ENCODE measurements around the gene CPEB3. TPM values are rescaled to one million over a fixed set of nuclear protein-coding genes. Genes with fewer than 3 reads are reported as not detected.

Gene CPEB3
- total RNA-seq, 1 donor from 2014 or later, result 3.0 TPM

DNA sequence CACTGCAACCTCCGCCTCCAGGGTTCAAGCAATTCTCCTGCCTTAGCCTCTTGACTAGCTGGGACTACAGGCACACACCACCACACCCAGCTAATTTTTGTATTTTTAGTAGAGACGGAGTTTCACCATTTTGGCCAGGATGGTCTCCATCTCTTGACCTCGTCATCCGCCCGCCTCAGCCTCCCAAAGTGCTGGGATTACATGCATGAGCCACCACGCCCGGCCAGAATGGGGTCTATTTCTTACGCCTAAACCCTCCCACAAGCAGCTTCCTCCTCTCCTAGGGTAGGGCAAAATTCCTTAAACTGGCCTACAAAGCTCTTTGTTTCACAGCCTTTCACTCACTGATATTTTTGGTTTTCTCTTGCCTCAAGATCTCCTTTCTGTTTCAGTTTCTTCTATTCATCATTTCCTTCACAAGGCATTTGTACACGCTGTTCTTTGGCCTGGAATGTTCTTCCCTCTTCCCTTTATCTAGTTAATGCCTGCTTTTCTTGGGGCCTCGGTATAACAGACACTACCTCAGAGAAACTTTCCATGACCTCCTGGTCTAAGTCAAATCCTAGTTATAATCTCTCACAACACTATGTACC is 6.7 kb downstream of the CPEB3 start:
- H3K36me3 Mint-ChIP-seq, result no peaks in the 10 kb centered on the region
- H3K27ac Mint-ChIP-seq, result no peak overlapping the region
- no peaks in the 10 kb centered on the region for H3K9me3 Mint-ChIP-seq
- TF ChIP-seq, protein P1, sequence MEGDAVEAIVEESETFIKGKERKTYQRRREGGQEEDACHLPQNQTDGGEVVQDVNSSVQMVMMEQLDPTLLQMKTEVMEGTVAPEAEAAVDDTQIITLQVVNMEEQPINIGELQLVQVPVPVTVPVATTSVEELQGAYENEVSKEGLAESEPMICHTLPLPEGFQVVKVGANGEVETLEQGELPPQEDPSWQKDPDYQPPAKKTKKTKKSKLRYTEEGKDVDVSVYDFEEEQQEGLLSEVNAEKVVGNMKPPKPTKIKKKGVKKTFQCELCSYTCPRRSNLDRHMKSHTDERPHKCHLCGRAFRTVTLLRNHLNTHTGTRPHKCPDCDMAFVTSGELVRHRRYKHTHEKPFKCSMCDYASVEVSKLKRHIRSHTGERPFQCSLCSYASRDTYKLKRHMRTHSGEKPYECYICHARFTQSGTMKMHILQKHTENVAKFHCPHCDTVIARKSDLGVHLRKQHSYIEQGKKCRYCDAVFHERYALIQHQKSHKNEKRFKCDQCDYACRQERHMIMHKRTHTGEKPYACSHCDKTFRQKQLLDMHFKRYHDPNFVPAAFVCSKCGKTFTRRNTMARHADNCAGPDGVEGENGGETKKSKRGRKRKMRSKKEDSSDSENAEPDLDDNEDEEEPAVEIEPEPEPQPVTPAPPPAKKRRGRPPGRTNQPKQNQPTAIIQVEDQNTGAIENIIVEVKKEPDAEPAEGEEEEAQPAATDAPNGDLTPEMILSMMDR (IDR thresholded peaks at IDR 0.05; ENCODE audit: unreplicated experiment), result no peak
- no peaks in the 10 kb centered on the region for H3K27me3 Mint-ChIP-seq (ENCODE audit: low read depth)
- H3K4me1 Mint-ChIP-seq, result no peaks in the 10 kb centered on the region
- DNase-seq (ENCODE audit: low spot score in 2 of 2, unreplicated experiment in 2 of 2), result no peak
- H3K4me3 Mint-ChIP-seq, result no peak overlapping the region

DNA sequence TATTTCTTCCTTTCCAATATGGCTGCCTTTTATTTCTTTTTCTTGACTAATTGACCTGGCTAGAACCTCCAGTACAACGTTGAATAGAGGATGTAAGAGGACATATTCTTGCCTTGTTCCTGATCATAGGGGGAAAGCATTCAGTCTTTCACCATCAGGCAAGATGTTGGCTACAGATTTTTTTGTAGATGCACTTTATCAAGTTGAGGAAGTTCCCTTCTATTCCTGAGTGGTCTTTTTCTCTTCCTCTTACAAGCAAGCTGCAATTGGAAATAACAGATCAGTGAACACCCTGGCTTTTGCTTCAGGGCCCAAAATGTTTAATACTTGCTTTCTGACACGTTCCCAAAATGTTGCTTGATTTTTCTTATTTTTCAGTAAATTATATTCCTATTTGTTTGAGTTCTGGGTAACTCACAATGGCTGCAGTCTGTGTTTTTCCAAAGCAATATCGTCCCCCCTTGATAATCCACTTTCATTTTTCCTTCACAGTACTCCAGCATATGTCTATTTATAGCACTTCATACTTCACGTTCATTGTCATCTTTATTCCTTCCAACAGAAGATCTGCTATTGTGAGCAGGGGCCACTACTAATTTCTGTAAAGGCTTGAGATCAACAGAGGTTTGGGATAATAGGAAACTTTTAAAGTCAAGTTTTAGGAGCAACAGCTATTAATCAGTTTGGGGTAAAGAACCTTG is 11.7 kb downstream of the CPEB3 start:
- Mint-ChIP-seq H3K4me3 (no peak overlapping the region), H3K27ac (no peak overlapping the region), H3K9me3 (no peaks in the 10 kb centered on the region), H3K36me3 (no peaks in the 10 kb centered on the region), H3K27me3 (ENCODE audit: low read depth) (no peaks in the 10 kb centered on the region), H3K4me1 (no peaks in the 10 kb centered on the region)
- DNase-seq (ENCODE audit: low spot score in 2 of 2, unreplicated experiment in 2 of 2), result no peak
- TF ChIP-seq, protein P1 (IDR thresholded peaks at IDR 0.05; ENCODE audit: unreplicated experiment), result no peak

DNA sequence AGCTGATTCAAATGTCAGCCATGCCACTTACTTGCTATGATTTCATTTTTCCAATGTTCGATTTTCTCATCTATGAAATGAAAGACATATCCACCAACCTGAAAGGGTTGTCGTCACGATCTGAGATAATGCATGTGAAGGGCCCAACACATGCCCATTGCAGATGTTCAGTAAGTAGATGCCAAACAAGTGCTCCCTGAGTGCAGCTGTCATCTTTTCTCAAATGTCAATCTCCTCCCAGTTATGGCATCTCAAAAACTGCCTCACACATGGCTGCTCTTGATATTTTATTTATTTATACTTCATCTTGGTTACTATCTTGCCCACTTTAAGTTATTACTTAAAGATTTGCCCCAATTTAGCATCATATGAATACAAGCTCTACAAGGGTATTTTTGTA is 16.8 kb downstream of the CPEB3 start:
- no peaks in the 10 kb centered on the region for H3K4me1 Mint-ChIP-seq
- no peak overlapping the region for H3K27ac Mint-ChIP-seq
- peaks cover 2% of the 10 kb centered on the region for H3K36me3 Mint-ChIP-seq
- TF ChIP-seq, protein P1 (IDR thresholded peaks at IDR 0.05; ENCODE audit: unreplicated experiment), result no peak
- no peaks in the 10 kb centered on the region for H3K9me3 Mint-ChIP-seq
- H3K4me3 Mint-ChIP-seq, result no peak overlapping the region
- H3K27me3 Mint-ChIP-seq (ENCODE audit: low read depth), result no peaks in the 10 kb centered on the region
- no peak for DNase-seq (ENCODE audit: low spot score in 2 of 2, unreplicated experiment in 2 of 2)

GRCh38 chr10:92268748-92269147 is 22.1 kb downstream of the CPEB3 start:
- Mint-ChIP-seq H3K27me3 (ENCODE audit: low read depth) (no peaks in the 10 kb centered on the region), H3K4me1 (no peaks in the 10 kb centered on the region), H3K27ac (no peak overlapping the region), H3K9me3 (no peaks in the 10 kb centered on the region), H3K36me3 (peaks cover 2% of the 10 kb centered on the region), H3K4me3 (no peak overlapping the region)
- TF ChIP-seq, protein P1 (IDR thresholded peaks at IDR 0.05; ENCODE audit: unreplicated experiment), result no peak
- no peak for DNase-seq (ENCODE audit: low spot score in 2 of 2, unreplicated experiment in 2 of 2)

- TF ChIP-seq, protein P1 (IDR thresholded peaks at IDR 0.05; ENCODE audit: unreplicated experiment), result no peak
- Mint-ChIP-seq H3K36me3 (peaks cover 2% of the 10 kb centered on the region), H3K4me1 (no peaks in the 10 kb centered on the region), H3K9me3 (no peaks in the 10 kb centered on the region), H3K4me3 (no peak overlapping the region), H3K27me3 (ENCODE audit: low read depth) (no peaks in the 10 kb centered on the region), H3K27ac (no peak overlapping the region)
- no peak for DNase-seq (ENCODE audit: low spot score in 2 of 2, unreplicated experiment in 2 of 2)
Measured at GRCh38 chr10:92267343-92267742, 23.5 kb downstream of the CPEB3 start.

Measured in mesothelial cell of epicardium (in vitro differentiated cells).